A673 (cell line): ENCODE results near the gene TECTA. TPM values are rescaled to one million over a fixed set of nuclear protein-coding genes. Genes with fewer than 3 reads are reported as not detected.

Source experiments
- BruUV-seq: library from RNA; stranded (reverse); fragments of 400-500 nt; replicated peaks from 2 replicates; lab custom pipeline; 2021; lab: Mats Ljungman, UMichigan
- CTCF ChIA-PET: fragments of 300-600 bp; sonication (Branson Sonifier 250); formaldehyde crosslinking; loops from one replicate; lab custom pipeline; 2022; ENCODE audit warnings: antibody characterized with exemption; lab: Charles Lee
- POLR2A ChIA-PET: fragments of 300-600 bp; sonication (Branson Sonifier 250); formaldehyde crosslinking; loops from one replicate; lab custom pipeline; 2022; ENCODE audit warnings: antibody characterized with exemption; ENCODE audit not compliant: low non-redundant PET; lab: Charles Lee
- DNase-seq: peaks from one replicate; pipeline ENCODE4 v3.0.0-alpha.2; 2015; ENCODE audit warnings: low spot score
- H3K27ac ChIP-seq: fragments of 200-600 bp; sonication (generic); 2 replicates; pipeline ENCODE4 v1.5.1; 2016; ENCODE audit warnings: mixed run types, low read depth, mild to moderate bottlenecking, mixed read lengths, antibody characterized with exemption, low read length; ENCODE audit not compliant: poor library complexity, severe bottlenecking
- H3K27me3 ChIP-seq: fragments of 200-600 bp; sonication (generic); replicated peaks from 2 replicates; pipeline ENCODE4 v1.6.1; 2017; ENCODE audit warnings: mixed run types, low read depth, mild to moderate bottlenecking, mixed read lengths, antibody characterized with exemption, low read length; ENCODE audit not compliant: insufficient read depth, poor library complexity
- H3K36me3 ChIP-seq: fragments of 200-600 bp; sonication (generic); 2 replicates; pipeline ENCODE4 v1.6.1; 2016; ENCODE audit warnings: mixed run types, mild to moderate bottlenecking, mixed read lengths, antibody characterized with exemption, low read length; ENCODE audit not compliant: insufficient read depth, poor library complexity, severe bottlenecking
- H3K4me1 ChIP-seq: fragments of 200-600 bp; sonication (generic); 2 replicates; pipeline ENCODE4 v1.6.1; 2017; ENCODE audit warnings: mixed run types, mild to moderate bottlenecking, mixed read lengths, antibody characterized with exemption, low read length; ENCODE audit not compliant: insufficient read depth, poor library complexity, severe bottlenecking
- H3K4me3 ChIP-seq: fragments of 200-600 bp; sonication (generic); 2 replicates; pipeline ENCODE4 v1.5.1; 2016; ENCODE audit warnings: low read depth, mixed run types, mild to moderate bottlenecking, mixed read lengths, low read length; ENCODE audit not compliant: poor library complexity, severe bottlenecking
- H3K9me3 ChIP-seq: fragments of 200-600 bp; sonication (generic); 2 replicates; pipeline ENCODE4 v1.6.1; 2016; ENCODE audit warnings: mixed run types, low read depth, mild to moderate bottlenecking, mixed read lengths, antibody characterized with exemption, low read length; ENCODE audit not compliant: poor library complexity, severe bottlenecking
- EZH2 ChIP-seq: fragments of 200-600 bp; sonication (generic); IDR thresholded peaks from 2 replicates; pipeline ENCODE4 v1.6.1; 2017; ENCODE audit warnings: borderline replicate concordance, low read depth, mild to moderate bottlenecking, mixed read lengths, antibody characterized with exemption, low read length; ENCODE audit not compliant: poor library complexity, severe bottlenecking
- intact Hi-C: fragments of 100-400 bp; cut with micrococcal nuclease; formaldehyde crosslinking; loops from one replicate; pipeline ENCODE4 v1.10.0; 2022; ENCODE audit not compliant: unreplicated experiment
- total RNA-seq: library from RNA; stranded (reverse); gene quantifications from 2 replicates; pipeline ENCODE4 v1.2.3, GENCODE V29; 2021
- TF ChIP-seq, protein P1 (sequence below): fragments of 300-800, 200-600 bp; sonication (generic); conservative IDR thresholded peaks from 2 replicates; pipeline ENCODE4 v1.5.1; 2017; ENCODE audit warnings: low read depth, mild to moderate bottlenecking, antibody characterized with exemption, low read length, moderate library complexity, mixed read lengths

Gene TECTA
- total RNA-seq, 1 experiment from 2014 or later = 0.19 TPM

DNA sequence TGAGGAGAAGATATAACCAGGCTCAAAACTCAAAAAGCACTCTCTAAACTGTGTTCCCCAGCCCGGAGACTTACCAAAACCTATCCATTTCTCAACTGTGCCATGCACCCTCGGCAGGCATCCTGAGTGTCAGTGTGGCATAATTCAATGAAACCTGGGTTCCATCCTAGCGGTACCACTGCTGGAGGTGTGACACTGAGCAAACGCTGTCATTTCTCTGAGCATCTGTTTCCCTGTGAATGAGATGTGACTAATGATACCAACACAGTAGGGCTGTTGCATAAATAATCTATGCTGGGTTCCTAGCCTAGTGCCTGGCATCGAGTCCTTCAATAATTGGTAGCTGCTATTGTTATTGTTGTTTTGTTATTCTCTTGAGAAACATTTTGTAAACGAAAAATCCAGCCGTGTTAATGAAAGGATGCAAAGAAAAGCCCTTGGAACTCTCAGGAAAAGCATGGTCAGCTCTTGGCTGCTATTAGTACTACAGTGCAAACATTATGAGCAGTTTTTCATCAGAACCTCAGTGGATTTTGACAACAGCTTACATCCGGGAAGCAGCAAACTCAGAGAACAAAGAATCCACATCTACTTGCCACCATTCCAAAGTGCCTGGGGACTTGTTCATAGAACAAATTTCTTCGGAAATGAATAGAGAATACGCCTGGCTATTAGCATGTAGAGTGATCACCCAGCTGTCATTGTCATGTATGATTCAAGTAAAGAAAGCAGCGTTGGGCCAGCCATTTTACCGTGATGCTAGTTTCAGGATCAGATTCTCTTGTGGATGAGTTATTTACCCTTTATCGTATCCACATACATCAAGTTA is 53.7 kb downstream of the TECTA start:
- TF ChIP-seq EZH2 = no peak
- TF ChIP-seq, protein P1, sequence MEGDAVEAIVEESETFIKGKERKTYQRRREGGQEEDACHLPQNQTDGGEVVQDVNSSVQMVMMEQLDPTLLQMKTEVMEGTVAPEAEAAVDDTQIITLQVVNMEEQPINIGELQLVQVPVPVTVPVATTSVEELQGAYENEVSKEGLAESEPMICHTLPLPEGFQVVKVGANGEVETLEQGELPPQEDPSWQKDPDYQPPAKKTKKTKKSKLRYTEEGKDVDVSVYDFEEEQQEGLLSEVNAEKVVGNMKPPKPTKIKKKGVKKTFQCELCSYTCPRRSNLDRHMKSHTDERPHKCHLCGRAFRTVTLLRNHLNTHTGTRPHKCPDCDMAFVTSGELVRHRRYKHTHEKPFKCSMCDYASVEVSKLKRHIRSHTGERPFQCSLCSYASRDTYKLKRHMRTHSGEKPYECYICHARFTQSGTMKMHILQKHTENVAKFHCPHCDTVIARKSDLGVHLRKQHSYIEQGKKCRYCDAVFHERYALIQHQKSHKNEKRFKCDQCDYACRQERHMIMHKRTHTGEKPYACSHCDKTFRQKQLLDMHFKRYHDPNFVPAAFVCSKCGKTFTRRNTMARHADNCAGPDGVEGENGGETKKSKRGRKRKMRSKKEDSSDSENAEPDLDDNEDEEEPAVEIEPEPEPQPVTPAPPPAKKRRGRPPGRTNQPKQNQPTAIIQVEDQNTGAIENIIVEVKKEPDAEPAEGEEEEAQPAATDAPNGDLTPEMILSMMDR = no peak
- POLR2A ChIA-PET = no interaction called here
- CTCF ChIA-PET = no interaction called here
- no TSS peak for BruUV-seq
- no peak overlapping the region for H3K4me3 ChIP-seq
- no peaks in the 10 kb centered on the region for H3K4me1 ChIP-seq
- DNase-seq = no peak
- H3K27ac ChIP-seq = no peak overlapping the region
- H3K9me3 ChIP-seq = no peaks in the 10 kb centered on the region
- intact Hi-C loops = no loop called here
- no peaks in the 10 kb centered on the region for H3K36me3 ChIP-seq
- peaks cover 15% of the 10 kb centered on the region for H3K27me3 ChIP-seq

DNA sequence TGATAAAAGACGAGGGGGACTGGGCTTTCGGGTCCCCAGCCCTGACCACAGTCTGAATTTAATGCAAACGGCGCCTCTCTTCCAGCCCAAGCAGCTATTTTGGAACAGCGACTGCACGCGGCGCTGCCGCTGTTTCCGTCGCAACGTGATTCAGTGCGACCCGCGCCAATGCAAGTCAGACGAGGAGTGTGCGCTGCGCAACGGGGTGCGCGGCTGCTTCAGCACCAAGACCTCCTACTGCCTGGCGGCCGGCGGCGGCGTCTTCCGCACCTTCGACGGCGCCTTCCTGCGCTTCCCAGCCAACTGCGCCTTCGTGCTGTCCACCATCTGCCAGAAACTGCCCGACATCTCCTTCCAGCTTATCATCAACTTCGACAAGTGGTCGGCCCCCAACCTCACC is 56.7 kb downstream of the TECTA start:
- H3K4me3 ChIP-seq = no peak overlapping the region
- TF ChIP-seq, protein P1 = no peak
- TF ChIP-seq EZH2 = no peak
- no peaks in the 10 kb centered on the region for H3K9me3 ChIP-seq
- POLR2A ChIA-PET = no interaction called here
- CTCF ChIA-PET = no interaction called here
- H3K36me3 ChIP-seq = no peaks in the 10 kb centered on the region
- intact Hi-C loops = no loop called here
- H3K27me3 ChIP-seq = peaks cover 15% of the 10 kb centered on the region
- BruUV-seq = no TSS peak
- H3K4me1 ChIP-seq = no peaks in the 10 kb centered on the region
- no peak overlapping the region for H3K27ac ChIP-seq
- no peak for DNase-seq

DNA sequence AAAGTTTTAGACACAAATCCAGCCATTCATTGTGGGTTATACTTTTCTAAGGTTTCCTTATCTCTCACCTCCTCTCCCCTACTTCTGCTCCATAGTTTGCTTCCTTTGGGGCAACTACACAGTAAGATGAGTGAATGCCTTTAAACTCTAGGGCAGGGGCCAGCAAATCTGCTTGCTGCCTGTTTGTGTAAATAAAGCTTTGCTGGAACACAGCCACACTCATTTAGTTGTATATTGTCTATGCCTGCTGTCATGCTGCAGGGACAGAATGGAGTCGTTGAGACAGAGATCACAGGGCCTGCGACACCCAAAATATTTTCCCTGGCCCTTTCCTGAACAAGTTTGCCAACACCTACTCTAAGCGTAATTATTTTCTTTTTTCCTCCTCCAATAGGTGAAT is 58.7 kb downstream of the TECTA start:
- no TSS peak for BruUV-seq
- CTCF ChIA-PET = no interaction called here
- no peaks in the 10 kb centered on the region for H3K4me1 ChIP-seq
- POLR2A ChIA-PET = no interaction called here
- H3K4me3 ChIP-seq = no peak overlapping the region
- intact Hi-C loops = no loop called here
- DNase-seq = no peak
- no peaks in the 10 kb centered on the region for H3K36me3 ChIP-seq
- H3K27me3 ChIP-seq = peaks cover 9% of the 10 kb centered on the region
- no peaks in the 10 kb centered on the region for H3K9me3 ChIP-seq
- no peak overlapping the region for H3K27ac ChIP-seq
- TF ChIP-seq, protein P1 = no peak
- no peak for TF ChIP-seq EZH2
